GM12878 (cell line): Measurements from ENCODE around the gene KDM1B. TPM values are rescaled to one million over a fixed set of nuclear protein-coding genes. Genes with fewer than 3 reads are reported as not detected.

Experiments used
- ATAC-seq: fragments of 200-7000 bp; cut with Tn5 transposase; 3 replicates; pipeline ENCODE4 v1.9.1; 2020; ENCODE audit warnings: mild to moderate bottlenecking, moderate library complexity
- BruUV-seq: library from RNA; stranded (reverse); fragments of 400-500 nt; replicated peaks from 2 replicates; lab custom pipeline; 2021; lab: Mats Ljungman, UMichigan
- CTCF ChIA-PET: fragments of 300-600 bp; sonication (Branson Sonifier 250); formaldehyde crosslinking; extraction: SDS; loops from one replicate; lab custom pipeline; 2021; ENCODE audit warnings: inconsistent platforms; lab: Yijun Ruan, JAX
- POLR2A ChIA-PET: fragments of 350-600 bp; formaldehyde crosslinking; extraction: SDS; loops from one replicate; lab custom pipeline; 2021; ENCODE audit warnings: inconsistent platforms; lab: Charles Lee
- RAD21 ChIA-PET: fragments of 300-600 bp; sonication (Branson Sonifier 250); formaldehyde crosslinking; loops from one replicate; lab custom pipeline; 2023; ENCODE audit warnings: antibody characterized with exemption; ENCODE audit not compliant: unreplicated experiment; lab: Charles Lee
- SMC1A ChIA-PET: fragments of 300-600 bp; sonication (Branson Sonifier 250); formaldehyde crosslinking; loops from one replicate; lab custom pipeline; 2023; ENCODE audit not compliant: unreplicated experiment, uncharacterized antibody; lab: Charles Lee
- DNase-seq: peaks from one replicate; pipeline ENCODE4 v3.0.0-alpha.2; 2011; ENCODE audit warnings: low read depth, low spot score
- FAIRE-seq: peaks from 3 replicates; lab custom pipeline; 2011; peaks lifted over from hg19 to GRCh38; lab: Jason Lieb, UNC
- H2AFZ ChIP-seq: 2 replicates; pipeline ENCODE4 v1.6.0; 2011; ENCODE audit warnings: low read depth, low read length, control low read depth; ENCODE audit not compliant: control insufficient read depth
- H3K27ac ChIP-seq: 2 replicates; pipeline ENCODE4 v1.5.1; 2011; ENCODE audit warnings: control low read depth; ENCODE audit not compliant: control insufficient read depth, insufficient read depth
- H3K27me3 ChIP-seq, 2 experiments: replicated peaks in 1 of 2; 2 replicates each; pipeline versions ENCODE4 v1.6.0 to v1.6.1; 2011; ENCODE audit warnings: low read length in 1 of 2; ENCODE audit not compliant: control insufficient read depth in 2 of 2, insufficient read depth in 2 of 2
- H3K36me3 ChIP-seq, 2 experiments: 2 replicates each; pipeline ENCODE4 v1.5.1; 2011; ENCODE audit warnings: low read length in 1 of 2; ENCODE audit not compliant: control insufficient read depth in 2 of 2, insufficient read depth in 2 of 2
- H3K4me1 ChIP-seq: 2 replicates; pipeline ENCODE4 v1.6.1; 2011; ENCODE audit warnings: mild to moderate bottlenecking, low read length, moderate library complexity, mixed read lengths; ENCODE audit not compliant: control insufficient read depth, insufficient read depth
- H3K4me2 ChIP-seq: 2 replicates; pipeline ENCODE4 v1.6.0; 2011; ENCODE audit warnings: control low read depth; ENCODE audit not compliant: control insufficient read depth, insufficient read depth
- H3K4me3 ChIP-seq: fragments of 200-600 bp; sonication (generic); 2 replicates; pipeline ENCODE4 v1.5.1; 2016
- H3K79me2 ChIP-seq: 2 replicates; pipeline ENCODE4 v1.6.0; 2011; ENCODE audit warnings: low read length; ENCODE audit not compliant: control insufficient read depth, insufficient read depth
- H3K9ac ChIP-seq: 2 replicates; pipeline ENCODE4 v1.8.0; 2011; ENCODE audit warnings: low read length, control low read depth, mixed read lengths; ENCODE audit not compliant: control insufficient read depth, insufficient read depth
- H3K9me3 ChIP-seq: replicated peaks from 3 replicates; pipeline ENCODE4 v1.5.1; 2011; ENCODE audit warnings: mild to moderate bottlenecking, low read length; ENCODE audit not compliant: control insufficient read depth, insufficient read depth
- H4K20me1 ChIP-seq: 2 replicates; pipeline ENCODE4 v1.6.0; 2011; ENCODE audit not compliant: control insufficient read depth, insufficient read depth
- BHLHE40 ChIP-seq, 2 experiments: fragments of 450-650 bp in 1 of 2; IDR thresholded peaks; 2 replicates each; pipeline ENCODE4 v1.6.1; 2011 to 2017; ENCODE audit warnings: low read depth in 2 of 2, borderline replicate concordance in 1 of 2, improper control_type of control experiment in 1 of 2, low read length in 1 of 2, mild to moderate bottlenecking in 1 of 2
- IKZF2 ChIP-seq, 2 experiments: fragments of 450-650 bp; IDR thresholded peaks; 2 replicates each; pipeline ENCODE4 v1.6.1; 2017; ENCODE audit warnings: mild to moderate bottlenecking in 2 of 2, moderate library complexity in 2 of 2
- KDM1A ChIP-seq: fragments of 200-600 bp; sonication (generic); IDR thresholded peaks from 2 replicates; pipeline ENCODE4 v1.6.1; 2016; ENCODE audit warnings: borderline replicate concordance
- MTA3 ChIP-seq: IDR thresholded peaks from 2 replicates; pipeline ENCODE4 v1.6.1; 2012; ENCODE audit warnings: low read length, inconsistent platforms, borderline replicate concordance
- MYC ChIP-seq: IDR thresholded peaks from 2 replicates; pipeline ENCODE4 v1.6.1; 2011; ENCODE audit warnings: mild to moderate bottlenecking, low read length, moderate library complexity, inconsistent platforms; ENCODE audit not compliant: insufficient read depth, insufficient replicate concordance, insufficient read length, severe bottlenecking
- NR2C1 ChIP-seq: fragments of 450-650 bp; IDR thresholded peaks from 2 replicates; pipeline ENCODE4 v1.6.1; 2017; ENCODE audit warnings: antibody characterized with exemption, mild to moderate bottlenecking, moderate library complexity
- POLR2A ChIP-seq: IDR thresholded peaks from 2 replicates; pipeline ENCODE4 v1.6.1; 2011; ENCODE audit warnings: low read depth, mild to moderate bottlenecking, low read length
- RB1 ChIP-seq: fragments of 450-650 bp; formaldehyde crosslinking; IDR thresholded peaks from 2 replicates; pipeline ENCODE4 v1.6.1; 2017; ENCODE audit warnings: mild to moderate bottlenecking, borderline replicate concordance
- RELA ChIP-seq: fragments of 450-650 bp; IDR thresholded peaks from 2 replicates; pipeline ENCODE4 v1.8.0; 2014; ENCODE audit warnings: borderline replicate concordance; ENCODE audit not compliant: partially characterized antibody
- RFX5 ChIP-seq: IDR thresholded peaks from 2 replicates; pipeline ENCODE4 v1.6.1; 2011; ENCODE audit warnings: low read depth, low read length, improper control_type of control experiment
- SIN3A ChIP-seq: IDR thresholded peaks from 2 replicates; pipeline ENCODE4 v1.6.1; 2012; ENCODE audit warnings: low read depth, low read length, improper control_type of control experiment
- SRF ChIP-seq, 2 experiments: IDR thresholded peaks; 2 replicates each; pipeline ENCODE4 v1.6.1; 2011; ENCODE audit warnings: low read depth in 2 of 2, low read length in 2 of 2, mild to moderate bottlenecking in 1 of 2, moderate library complexity in 1 of 2
- SUZ12 ChIP-seq: fragments of 200-600 bp; sonication (generic); IDR thresholded peaks from one replicate; pipeline ENCODE4 v1.6.1; 2018; ENCODE audit warnings: antibody characterized with exemption, mild to moderate bottlenecking; ENCODE audit not compliant: unreplicated experiment
- WRNIP1 ChIP-seq: IDR thresholded peaks from 2 replicates; pipeline ENCODE4 v1.6.1; 2011; ENCODE audit warnings: low read depth, low read length, improper control_type of control experiment, borderline replicate concordance
- ZNF622 ChIP-seq: fragments of 450-650 bp; IDR thresholded peaks from 2 replicates; pipeline ENCODE4 v1.6.1; 2017; ENCODE audit warnings: mild to moderate bottlenecking, inconsistent platforms
- ZSCAN29 ChIP-seq: fragments of 450-650 bp; IDR thresholded peaks from 2 replicates; pipeline ENCODE4 v1.6.1; 2017; ENCODE audit warnings: mild to moderate bottlenecking, moderate library complexity
- in situ Hi-C: fragments of 300-500 bp; cut with MboI; formaldehyde crosslinking; loops from 9 replicates; pipeline ENCODE4 v1.14.3; 2018; ENCODE audit warnings: mixed read lengths
- intact Hi-C: fragments of 100-400 bp; cut with micrococcal nuclease; formaldehyde crosslinking; loops from one replicate; pipeline ENCODE4 v1.14.2; 2022; ENCODE audit not compliant: unreplicated experiment
- polyA plus RNA-seq, 11 experiments: library from polyadenylated mRNA; depleted of rRNA in 4 of 11; unstranded in 6 of 11; stranded (reverse) in 5 of 11; fragments of >200 nt; fragmentation: Nextera tagmentation in 4 of 11; fragmentation: Illumina TruSeq in 1 of 11; extraction: Ambion mirVana in 4 of 11; extraction: Trizol in 1 of 11; gene quantifications; 1 replicate in 1 of 11; 2 replicates in 10 of 11; pipeline versions ENCODE4 v1.2.1 to v1.2.3, GENCODE V29; 2011 to 2016; ENCODE audit warnings: inconsistent platforms in 2 of 11, missing spikeins in 2 of 11, low read depth in 1 of 11
- total RNA-seq, 4 experiments: library from RNA; depleted of rRNA in 3 of 4; stranded (reverse); fragments of >200 nt in 3 of 4; fragmentation: Illumina TruSeq in 1 of 4; extraction: Trizol in 1 of 4; gene quantifications; 2 replicates each; pipeline versions ENCODE4 v1.2.1 to v1.2.3, GENCODE V29; 2013 to 2021
- TF ChIP-seq, protein P1 (sequence below): fragments of 450-650 bp; IDR thresholded peaks from 2 replicates; pipeline ENCODE4 v1.6.1; 2017; ENCODE audit warnings: low read depth, mild to moderate bottlenecking, moderate library complexity
- TF ChIP-seq, protein P2 (sequence below): fragments of 450-650 bp; formaldehyde crosslinking; IDR thresholded peaks from 2 replicates; pipeline ENCODE4 v1.4.0; 2022; ENCODE audit warnings: mild to moderate bottlenecking, moderate library complexity
- TF ChIP-seq, protein P3 (sequence below): IDR thresholded peaks from 2 replicates; pipeline ENCODE4 v1.6.1; 2011; ENCODE audit warnings: borderline replicate concordance, low read depth, mild to moderate bottlenecking, moderate library complexity, mixed read lengths, low read length; ENCODE audit not compliant: insufficient read depth; ENCODE audit errors: extremely low read length

The KDM1B gene
- total and polyA plus RNA-seq, 10 of the 15 experiments (the other 5 are each of a cell fraction or from before 2014, with no cell fraction given): 1.7 to 22.5 (median 13.9) TPM

DNA sequence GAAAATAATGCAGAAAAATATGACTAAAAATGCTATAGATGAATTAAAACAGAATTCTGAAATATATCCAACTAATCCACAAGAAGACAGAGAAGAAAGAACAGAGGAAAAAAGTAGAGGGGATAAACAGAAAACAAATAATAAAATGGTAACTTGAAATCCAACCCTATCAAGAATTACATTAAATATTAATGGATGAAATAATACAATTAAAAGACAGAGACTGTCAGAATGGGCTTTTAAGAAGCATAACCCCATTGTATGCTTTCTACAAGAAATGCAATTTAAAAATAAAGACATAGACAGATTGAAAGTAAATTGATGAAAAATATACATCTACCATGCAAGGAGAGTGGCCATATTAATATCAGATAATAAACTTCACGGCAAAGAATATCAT lies 48.2 kb upstream of the KDM1B start (continued):
- TF ChIP-seq RB1 (no peak), SRF (IDR thresholded peaks at IDR 0.05; ENCODE audit: low read depth in 2 of 2, low read length in 2 of 2) (no peak), WRNIP1 (no peak)

DNA sequence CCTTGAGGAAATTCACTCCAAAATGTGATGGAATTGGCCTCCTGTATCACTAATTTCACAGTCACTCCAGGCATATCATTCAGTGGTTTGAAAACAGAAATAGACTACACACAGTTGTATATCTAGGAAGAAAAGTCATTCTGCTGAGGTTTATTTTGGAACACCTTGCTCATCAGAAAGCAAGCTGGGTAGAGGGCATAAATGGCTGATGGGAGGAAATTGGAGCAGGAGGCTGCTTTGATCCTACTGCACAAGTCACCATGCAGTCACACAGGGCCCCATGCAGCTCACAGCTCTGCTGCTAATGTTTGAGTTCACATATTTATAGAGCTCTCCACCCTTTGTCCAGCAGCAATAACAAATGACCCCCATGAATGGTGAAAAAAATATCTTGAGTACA lies 45.1 kb upstream of the KDM1B start:
- H3K27ac ChIP-seq: no peak overlapping the region
- H3K36me3 ChIP-seq: no peaks in the 10 kb centered on the region
- no peak overlapping the region for H3K4me2 ChIP-seq
- FAIRE-seq: no peak
- RAD21 ChIA-PET: no interaction called here
- no peak overlapping the region for H3K9ac ChIP-seq
- intact Hi-C loops: no loop called here
- POLR2A ChIA-PET: no interaction called here
- SMC1A ChIA-PET: interaction anchor here (0.6 kb wide), 1 partner anchor 91 kb away, joined by 4 read pairs; no protein-coding TSS in a partner anchor
- no peaks in the 10 kb centered on the region; the same call in 1 of the 2 replicates for H3K4me1 ChIP-seq
- BruUV-seq: no TSS peak
- H3K79me2 ChIP-seq: no peaks in the 10 kb centered on the region
- no peak overlapping the region for H3K4me3 ChIP-seq
- TF ChIP-seq, protein P1, sequence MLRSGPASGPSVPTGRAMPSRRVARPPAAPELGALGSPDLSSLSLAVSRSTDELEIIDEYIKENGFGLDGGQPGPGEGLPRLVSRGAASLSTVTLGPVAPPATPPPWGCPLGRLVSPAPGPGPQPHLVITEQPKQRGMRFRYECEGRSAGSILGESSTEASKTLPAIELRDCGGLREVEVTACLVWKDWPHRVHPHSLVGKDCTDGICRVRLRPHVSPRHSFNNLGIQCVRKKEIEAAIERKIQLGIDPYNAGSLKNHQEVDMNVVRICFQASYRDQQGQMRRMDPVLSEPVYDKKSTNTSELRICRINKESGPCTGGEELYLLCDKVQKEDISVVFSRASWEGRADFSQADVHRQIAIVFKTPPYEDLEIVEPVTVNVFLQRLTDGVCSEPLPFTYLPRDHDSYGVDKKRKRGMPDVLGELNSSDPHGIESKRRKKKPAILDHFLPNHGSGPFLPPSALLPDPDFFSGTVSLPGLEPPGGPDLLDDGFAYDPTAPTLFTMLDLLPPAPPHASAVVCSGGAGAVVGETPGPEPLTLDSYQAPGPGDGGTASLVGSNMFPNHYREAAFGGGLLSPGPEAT: no peak
- TF ChIP-seq BHLHE40 (IDR thresholded peaks at IDR 0.05; ENCODE audit: borderline replicate concordance in 1 of 2, low read depth in 2 of 2, low read length in 1 of 2): no peak
- TF ChIP-seq POLR2A: no peak
- TF ChIP-seq SUZ12: no peak
- TF ChIP-seq MYC: no peak
- no peak for TF ChIP-seq NR2C1
- TF ChIP-seq MTA3: no peak
- TF ChIP-seq, protein P2, sequence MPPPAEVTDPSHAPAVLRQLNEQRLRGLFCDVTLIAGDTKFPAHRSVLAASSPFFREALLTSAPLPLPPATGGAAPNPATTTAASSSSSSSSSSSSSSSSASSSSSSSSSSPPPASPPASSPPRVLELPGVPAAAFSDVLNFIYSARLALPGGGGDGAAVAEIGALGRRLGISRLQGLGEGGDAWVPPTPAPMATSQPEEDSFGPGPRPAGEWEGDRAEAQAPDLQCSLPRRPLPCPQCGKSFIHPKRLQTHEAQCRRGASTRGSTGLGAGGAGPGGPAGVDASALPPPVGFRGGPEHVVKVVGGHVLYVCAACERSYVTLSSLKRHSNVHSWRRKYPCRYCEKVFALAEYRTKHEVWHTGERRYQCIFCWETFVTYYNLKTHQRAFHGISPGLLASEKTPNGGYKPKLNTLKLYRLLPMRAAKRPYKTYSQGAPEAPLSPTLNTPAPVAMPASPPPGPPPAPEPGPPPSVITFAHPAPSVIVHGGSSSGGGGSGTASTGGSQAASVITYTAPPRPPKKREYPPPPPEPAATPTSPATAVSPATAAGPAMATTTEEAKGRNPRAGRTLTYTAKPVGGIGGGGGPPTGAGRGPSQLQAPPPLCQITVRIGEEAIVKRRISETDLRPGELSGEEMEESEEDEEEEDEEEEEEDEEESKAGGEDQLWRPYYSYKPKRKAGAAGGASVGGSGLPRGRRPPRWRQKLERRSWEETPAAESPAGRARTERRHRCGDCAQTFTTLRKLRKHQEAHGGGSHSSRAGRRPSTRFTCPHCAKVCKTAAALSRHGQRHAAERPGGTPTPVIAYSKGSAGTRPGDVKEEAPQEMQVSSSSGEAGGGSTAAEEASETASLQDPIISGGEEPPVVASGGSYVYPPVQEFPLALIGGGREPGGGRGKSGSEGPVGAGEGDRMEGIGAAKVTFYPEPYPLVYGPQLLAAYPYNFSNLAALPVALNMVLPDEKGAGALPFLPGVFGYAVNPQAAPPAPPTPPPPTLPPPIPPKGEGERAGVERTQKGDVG (CRISPR knock-in tag): no peak
- no peak for TF ChIP-seq ZSCAN29
- TF ChIP-seq SIN3A: no peak
- no peak for TF ChIP-seq RFX5
- no peak for TF ChIP-seq ZNF622
- no peak for TF ChIP-seq RELA
- TF ChIP-seq IKZF2 (IDR thresholded peaks at IDR 0.05): no peak
- TF ChIP-seq, protein P3, sequence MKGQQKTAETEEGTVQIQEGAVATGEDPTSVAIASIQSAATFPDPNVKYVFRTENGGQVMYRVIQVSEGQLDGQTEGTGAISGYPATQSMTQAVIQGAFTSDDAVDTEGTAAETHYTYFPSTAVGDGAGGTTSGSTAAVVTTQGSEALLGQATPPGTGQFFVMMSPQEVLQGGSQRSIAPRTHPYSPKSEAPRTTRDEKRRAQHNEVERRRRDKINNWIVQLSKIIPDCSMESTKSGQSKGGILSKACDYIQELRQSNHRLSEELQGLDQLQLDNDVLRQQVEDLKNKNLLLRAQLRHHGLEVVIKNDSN: no peak
- no peak for TF ChIP-seq KDM1A
- TF ChIP-seq, all 136 proteins: peak for 0
- in situ Hi-C loops: no loop called here
- no peak for ATAC-seq
- no peaks in the 10 kb centered on the region; the same call in 2 of the 3 replicates for H3K9me3 ChIP-seq
- no peak overlapping the region for H2AFZ ChIP-seq
- CTCF ChIA-PET: no interaction called here
- H3K27me3 ChIP-seq: no peaks in the 10 kb centered on the region
- no peak for DNase-seq
- no peaks in the 10 kb centered on the region for H4K20me1 ChIP-seq
